Neural cell (in vitro differentiated cells): ENCODE measurements around the gene TNFRSF19. TPM values are rescaled to one million over a fixed set of nuclear protein-coding genes. Genes with fewer than 3 reads are reported as not detected.

Experiments used
- H2AFZ ChIP-seq: fragments of 200-600, 300-800 bp; sonication (generic), shearing (Covaris generic); 2 replicates; pipeline ENCODE4 v1.6.0; 2014; ENCODE audit warnings: low read depth, mild to moderate bottlenecking, antibody characterized with exemption, low read length, moderate library complexity
- H3F3A ChIP-seq: fragments of 200-600 bp; shearing (Covaris generic); 2 replicates; pipeline ENCODE4 v1.6.1; 2016; ENCODE audit warnings: mild to moderate bottlenecking, moderate library complexity, mixed read lengths, antibody characterized with exemption, low read length; ENCODE audit not compliant: insufficient read depth, poor library complexity, severe bottlenecking
- H3K27ac ChIP-seq: fragments of 200-600, 300-800 bp; sonication (generic), shearing (Covaris generic); 2 replicates; pipeline ENCODE4 v1.5.1; 2014; ENCODE audit warnings: mild to moderate bottlenecking, low read length, moderate library complexity
- H3K27me3 ChIP-seq: fragments of 300-800, 200-600 bp; sonication (generic), shearing (Covaris generic); 2 replicates; pipeline ENCODE4 v1.6.0; 2014; ENCODE audit warnings: mild to moderate bottlenecking, low read depth, low read length, moderate library complexity; ENCODE audit not compliant: insufficient read depth
- H3K36me3 ChIP-seq: fragments of 300-800, 200-600 bp; sonication (generic), shearing (Covaris generic); 2 replicates; pipeline ENCODE4 v1.5.1; 2014; ENCODE audit warnings: mild to moderate bottlenecking, antibody characterized with exemption, low read length, moderate library complexity; ENCODE audit not compliant: insufficient read depth
- H3K4me2 ChIP-seq: fragments of 300-800, 200-600 bp; sonication (generic), shearing (Covaris generic); 2 replicates; pipeline ENCODE4 v1.6.0; 2014; ENCODE audit warnings: mild to moderate bottlenecking, low read length
- H3K4me3 ChIP-seq: fragments of 300-800, 200-600 bp; sonication (generic), shearing (Covaris generic); 2 replicates; pipeline ENCODE4 v1.5.1; 2014; ENCODE audit warnings: mild to moderate bottlenecking, low read length, moderate library complexity
- H3K79me2 ChIP-seq: fragments of 200-600 bp; shearing (Covaris generic); replicated peaks from 2 replicates; pipeline ENCODE4 v1.6.0; 2014; ENCODE audit warnings: mild to moderate bottlenecking, low read length, moderate library complexity; ENCODE audit not compliant: insufficient read depth
- H3K9ac ChIP-seq: fragments of 300-800, 200-600 bp; sonication (generic), shearing (Covaris generic); 2 replicates; pipeline ENCODE4 v1.6.1; 2016; ENCODE audit warnings: mild to moderate bottlenecking, low read length, mixed read lengths
- H3K9me2 ChIP-seq: fragments of 200-600 bp; shearing (Covaris generic); 2 replicates; pipeline ENCODE4 v1.6.1; 2016; ENCODE audit warnings: mild to moderate bottlenecking, low read length, mixed read lengths; ENCODE audit not compliant: insufficient read depth
- H3K9me3 ChIP-seq: fragments of 200-600, 300-800 bp; sonication (generic), shearing (Covaris generic); 2 replicates; pipeline ENCODE4 v1.6.1; 2016; ENCODE audit warnings: mild to moderate bottlenecking, mixed run types, low read length, moderate library complexity, mixed read lengths
- H4K20me1 ChIP-seq: fragments of 200-600 bp; shearing (Covaris generic); 2 replicates; pipeline ENCODE4 v1.6.1; 2016; ENCODE audit warnings: mild to moderate bottlenecking, mixed run types; ENCODE audit not compliant: insufficient read depth
- EP300 ChIP-seq: fragments of 450-650 bp; conservative IDR thresholded peaks from 2 replicates; pipeline ENCODE4 v1.6.1; 2014; ENCODE audit warnings: antibody characterized with exemption, mild to moderate bottlenecking, moderate library complexity; ENCODE audit not compliant: poor library complexity, severe bottlenecking
- EZH2 ChIP-seq: fragments of 200-600, 300-800 bp; shearing (Covaris generic), sonication (generic); IDR thresholded peaks from 2 replicates; pipeline ENCODE4 v1.6.1; 2014; ENCODE audit warnings: antibody characterized with exemption, low read length, borderline replicate concordance, mild to moderate bottlenecking; ENCODE audit not compliant: insufficient read depth, poor library complexity, severe bottlenecking
- MXI1 ChIP-seq: fragments of 450-650 bp; conservative IDR thresholded peaks from 2 replicates; pipeline ENCODE4 v1.6.1; 2014; ENCODE audit warnings: antibody characterized with exemption, mild to moderate bottlenecking; ENCODE audit not compliant: poor library complexity, severe bottlenecking
- POLR2AphosphoS5 ChIP-seq: IDR thresholded peaks from 2 replicates; pipeline ENCODE4 v1.6.1; 2012
- RAD21 ChIP-seq: fragments of 450-650 bp; conservative IDR thresholded peaks from 2 replicates; pipeline ENCODE4 v1.6.1; 2014; ENCODE audit warnings: antibody characterized with exemption, mild to moderate bottlenecking, moderate library complexity
- SMC3 ChIP-seq: fragments of 450-650 bp; conservative IDR thresholded peaks from 2 replicates; pipeline ENCODE4 v1.6.1; 2014; ENCODE audit warnings: antibody characterized with exemption, mild to moderate bottlenecking, moderate library complexity; ENCODE audit not compliant: poor library complexity
- TAF1 ChIP-seq: IDR thresholded peaks from 2 replicates; pipeline ENCODE4 v1.6.1; 2012; ENCODE audit warnings: low read depth
- polyA plus RNA-seq: library from polyadenylated mRNA; depleted of rRNA; stranded (reverse); fragments of >200 nt; gene quantifications from 2 replicates; pipeline ENCODE4 v1.2.3, GENCODE V29; 2014
- TF ChIP-seq, protein P1 (sequence below): IDR thresholded peaks from 2 replicates; pipeline ENCODE4 v1.6.1; 2012; ENCODE audit warnings: borderline replicate concordance
- TF ChIP-seq, protein P2 (sequence below): fragments of 450-650 bp; IDR thresholded peaks from 2 replicates; pipeline ENCODE4 v1.5.1; 2014; ENCODE audit warnings: antibody characterized with exemption, mild to moderate bottlenecking, moderate library complexity; ENCODE audit not compliant: poor library complexity, severe bottlenecking

Gene TNFRSF19
- polyA plus RNA-seq, 1 donor from 2014 or later, result 3.3 TPM

DNA sequence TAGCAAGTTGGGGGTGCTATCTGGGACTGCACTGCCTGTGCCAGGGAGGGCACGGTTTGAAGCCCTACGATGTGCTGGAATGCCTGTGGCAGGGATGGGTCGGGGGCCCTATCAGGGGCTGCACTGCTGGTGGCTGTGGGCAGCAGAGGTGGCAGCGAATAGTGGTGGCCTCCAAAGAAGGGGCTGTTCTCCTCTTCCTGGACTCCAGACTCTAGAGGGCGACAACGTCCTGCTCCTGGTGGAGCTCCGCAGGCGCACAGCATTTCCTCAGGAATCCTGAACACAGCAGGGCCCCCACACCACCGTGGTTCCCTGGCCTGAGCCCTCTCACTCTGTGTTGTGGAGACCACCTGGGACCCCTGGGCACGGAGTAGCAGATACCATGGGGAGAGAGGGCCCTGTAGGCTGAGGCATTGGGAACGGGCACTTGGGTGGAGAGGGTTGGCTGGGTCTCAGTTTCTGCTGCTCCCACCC is 145.6 kb downstream of the TNFRSF19 start:
- Histone ChIP-seq H2AFZ (no peak overlapping the region), H3K9me3 (no peaks in the 10 kb centered on the region), H3K27me3 (no peaks in the 10 kb centered on the region), H3K4me2 (no peak overlapping the region), H3K4me3 (no peak overlapping the region), H3K9ac (no peak overlapping the region), H3F3A (no peaks in the 10 kb centered on the region), H4K20me1 (no peaks in the 10 kb centered on the region), H3K27ac (no peak overlapping the region), H3K9me2 (no peaks in the 10 kb centered on the region), H3K79me2 (no peaks in the 10 kb centered on the region), H3K36me3 (no peaks in the 10 kb centered on the region)
- no peak for TF ChIP-seq SMC3
- TF ChIP-seq, protein P1, sequence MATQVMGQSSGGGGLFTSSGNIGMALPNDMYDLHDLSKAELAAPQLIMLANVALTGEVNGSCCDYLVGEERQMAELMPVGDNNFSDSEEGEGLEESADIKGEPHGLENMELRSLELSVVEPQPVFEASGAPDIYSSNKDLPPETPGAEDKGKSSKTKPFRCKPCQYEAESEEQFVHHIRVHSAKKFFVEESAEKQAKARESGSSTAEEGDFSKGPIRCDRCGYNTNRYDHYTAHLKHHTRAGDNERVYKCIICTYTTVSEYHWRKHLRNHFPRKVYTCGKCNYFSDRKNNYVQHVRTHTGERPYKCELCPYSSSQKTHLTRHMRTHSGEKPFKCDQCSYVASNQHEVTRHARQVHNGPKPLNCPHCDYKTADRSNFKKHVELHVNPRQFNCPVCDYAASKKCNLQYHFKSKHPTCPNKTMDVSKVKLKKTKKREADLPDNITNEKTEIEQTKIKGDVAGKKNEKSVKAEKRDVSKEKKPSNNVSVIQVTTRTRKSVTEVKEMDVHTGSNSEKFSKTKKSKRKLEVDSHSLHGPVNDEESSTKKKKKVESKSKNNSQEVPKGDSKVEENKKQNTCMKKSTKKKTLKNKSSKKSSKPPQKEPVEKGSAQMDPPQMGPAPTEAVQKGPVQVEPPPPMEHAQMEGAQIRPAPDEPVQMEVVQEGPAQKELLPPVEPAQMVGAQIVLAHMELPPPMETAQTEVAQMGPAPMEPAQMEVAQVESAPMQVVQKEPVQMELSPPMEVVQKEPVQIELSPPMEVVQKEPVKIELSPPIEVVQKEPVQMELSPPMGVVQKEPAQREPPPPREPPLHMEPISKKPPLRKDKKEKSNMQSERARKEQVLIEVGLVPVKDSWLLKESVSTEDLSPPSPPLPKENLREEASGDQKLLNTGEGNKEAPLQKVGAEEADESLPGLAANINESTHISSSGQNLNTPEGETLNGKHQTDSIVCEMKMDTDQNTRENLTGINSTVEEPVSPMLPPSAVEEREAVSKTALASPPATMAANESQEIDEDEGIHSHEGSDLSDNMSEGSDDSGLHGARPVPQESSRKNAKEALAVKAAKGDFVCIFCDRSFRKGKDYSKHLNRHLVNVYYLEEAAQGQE, result no peak
- TF ChIP-seq RAD21, result no peak
- TF ChIP-seq EP300, result no peak
- TF ChIP-seq TAF1, result no peak
- no peak for TF ChIP-seq POLR2AphosphoS5
- TF ChIP-seq, protein P2, sequence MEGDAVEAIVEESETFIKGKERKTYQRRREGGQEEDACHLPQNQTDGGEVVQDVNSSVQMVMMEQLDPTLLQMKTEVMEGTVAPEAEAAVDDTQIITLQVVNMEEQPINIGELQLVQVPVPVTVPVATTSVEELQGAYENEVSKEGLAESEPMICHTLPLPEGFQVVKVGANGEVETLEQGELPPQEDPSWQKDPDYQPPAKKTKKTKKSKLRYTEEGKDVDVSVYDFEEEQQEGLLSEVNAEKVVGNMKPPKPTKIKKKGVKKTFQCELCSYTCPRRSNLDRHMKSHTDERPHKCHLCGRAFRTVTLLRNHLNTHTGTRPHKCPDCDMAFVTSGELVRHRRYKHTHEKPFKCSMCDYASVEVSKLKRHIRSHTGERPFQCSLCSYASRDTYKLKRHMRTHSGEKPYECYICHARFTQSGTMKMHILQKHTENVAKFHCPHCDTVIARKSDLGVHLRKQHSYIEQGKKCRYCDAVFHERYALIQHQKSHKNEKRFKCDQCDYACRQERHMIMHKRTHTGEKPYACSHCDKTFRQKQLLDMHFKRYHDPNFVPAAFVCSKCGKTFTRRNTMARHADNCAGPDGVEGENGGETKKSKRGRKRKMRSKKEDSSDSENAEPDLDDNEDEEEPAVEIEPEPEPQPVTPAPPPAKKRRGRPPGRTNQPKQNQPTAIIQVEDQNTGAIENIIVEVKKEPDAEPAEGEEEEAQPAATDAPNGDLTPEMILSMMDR, result no peak
- TF ChIP-seq MXI1, result no peak
- TF ChIP-seq EZH2, result no peak

DNA sequence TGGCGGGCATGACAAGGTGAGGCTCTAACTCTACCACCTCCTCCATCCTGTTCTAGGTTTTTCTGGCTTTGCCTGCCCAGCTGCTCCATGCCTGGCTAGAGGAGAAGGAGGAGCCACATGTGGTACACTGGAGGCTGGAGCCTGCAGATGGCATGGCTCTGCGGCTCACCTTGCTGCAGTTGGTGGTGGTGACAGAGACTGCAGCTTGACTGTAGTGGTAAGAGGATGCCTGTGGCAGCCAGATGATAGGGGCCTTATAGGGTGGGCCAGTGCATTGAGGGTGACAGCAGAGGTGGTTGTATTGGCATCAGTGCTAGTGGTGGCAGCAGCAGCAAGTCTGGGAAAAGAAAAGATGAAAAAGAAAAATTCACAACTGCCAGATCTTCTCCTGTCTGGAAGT is 146.2 kb downstream of the TNFRSF19 start:
- H4K20me1 ChIP-seq, result no peaks in the 10 kb centered on the region
- no peak overlapping the region for H3K27ac ChIP-seq
- H3K27me3 ChIP-seq, result no peaks in the 10 kb centered on the region
- H3K79me2 ChIP-seq, result no peaks in the 10 kb centered on the region
- H3K4me3 ChIP-seq, result no peak overlapping the region
- H3F3A ChIP-seq, result no peaks in the 10 kb centered on the region
- no peak overlapping the region for H3K4me2 ChIP-seq
- H3K36me3 ChIP-seq, result no peaks in the 10 kb centered on the region
- no peak overlapping the region for H2AFZ ChIP-seq
- H3K9me2 ChIP-seq, result no peaks in the 10 kb centered on the region
- H3K9me3 ChIP-seq, result no peaks in the 10 kb centered on the region
- TF ChIP-seq, protein P2, result no peak
- TF ChIP-seq, protein P1, result no peak
- TF ChIP-seq EZH2 (no peak), TAF1 (no peak), RAD21 (no peak), EP300 (no peak), SMC3 (no peak), MXI1 (no peak), POLR2AphosphoS5 (no peak)
- no peak overlapping the region for H3K9ac ChIP-seq
